Liver (tissue), 3 donors: ENCODE measurements around the gene SULT1B1.

ENCODE experiments used
- EGR1 ChIP-seq, 2 donors: IDR thresholded peaks; 2 replicates each; pipeline ENCODE4 v1.6.1; 2016 to 2018; ENCODE audit warnings: antibody characterized with exemption in 2 of 2, low read depth in 2 of 2
- HNF4A ChIP-seq, 2 donors: conservative IDR thresholded peaks; 2 replicates each; pipeline ENCODE4 v1.6.1; 2016; ENCODE audit warnings: antibody characterized with exemption in 2 of 2, mild to moderate bottlenecking in 2 of 2
- TF ChIP-seq, protein P1 (sequence below): fragments of 150-350 bp; IDR thresholded peaks from 2 replicates; pipeline ENCODE4 v1.5.1; 2017; ENCODE audit warnings: improper control_type of control experiment, low read depth, low read length; ENCODE audit not compliant: missing input control
- TF ChIP-seq, protein P2 (sequence below): IDR thresholded peaks from 2 replicates; pipeline ENCODE4 v1.6.1; 2016; ENCODE audit warnings: antibody characterized with exemption, mild to moderate bottlenecking
- TF ChIP-seq, protein P3 (sequence below): IDR thresholded peaks from 2 replicates; pipeline ENCODE4 v1.6.1; 2016; ENCODE audit warnings: antibody characterized with exemption
- donor health status: healthy.
- donor health status: healthy.

DNA sequence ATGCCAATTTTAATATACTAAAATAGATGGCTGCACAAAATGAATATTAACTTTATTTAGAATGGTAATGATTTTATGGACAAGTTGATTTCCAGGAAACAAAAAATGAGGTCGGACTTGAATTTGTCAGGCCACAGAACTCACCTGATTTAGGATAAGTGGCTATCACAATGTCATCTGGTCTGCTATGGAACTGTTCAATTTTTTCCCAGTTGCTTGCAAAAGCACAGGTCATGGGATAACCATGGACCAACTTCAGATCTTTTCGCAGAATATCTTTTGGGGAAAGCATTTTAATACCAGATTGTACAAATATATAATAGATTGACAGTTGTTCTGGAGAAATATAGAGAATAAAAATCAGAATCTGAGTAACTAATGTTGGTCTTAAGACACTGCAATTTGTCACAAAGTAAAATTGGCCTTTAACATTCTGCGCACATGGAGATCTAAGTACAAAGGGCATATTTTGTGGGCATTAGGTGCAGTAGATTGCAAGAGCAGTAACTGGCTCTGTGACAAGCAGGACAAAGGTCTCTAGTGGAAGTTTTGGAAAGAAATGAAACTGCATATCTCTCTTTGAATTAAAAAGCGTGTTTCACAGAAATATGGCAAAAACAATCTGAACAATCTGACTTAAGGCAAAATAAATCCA lies 5.4 kb downstream of the SULT1B1 start:
- TF ChIP-seq, protein P1, sequence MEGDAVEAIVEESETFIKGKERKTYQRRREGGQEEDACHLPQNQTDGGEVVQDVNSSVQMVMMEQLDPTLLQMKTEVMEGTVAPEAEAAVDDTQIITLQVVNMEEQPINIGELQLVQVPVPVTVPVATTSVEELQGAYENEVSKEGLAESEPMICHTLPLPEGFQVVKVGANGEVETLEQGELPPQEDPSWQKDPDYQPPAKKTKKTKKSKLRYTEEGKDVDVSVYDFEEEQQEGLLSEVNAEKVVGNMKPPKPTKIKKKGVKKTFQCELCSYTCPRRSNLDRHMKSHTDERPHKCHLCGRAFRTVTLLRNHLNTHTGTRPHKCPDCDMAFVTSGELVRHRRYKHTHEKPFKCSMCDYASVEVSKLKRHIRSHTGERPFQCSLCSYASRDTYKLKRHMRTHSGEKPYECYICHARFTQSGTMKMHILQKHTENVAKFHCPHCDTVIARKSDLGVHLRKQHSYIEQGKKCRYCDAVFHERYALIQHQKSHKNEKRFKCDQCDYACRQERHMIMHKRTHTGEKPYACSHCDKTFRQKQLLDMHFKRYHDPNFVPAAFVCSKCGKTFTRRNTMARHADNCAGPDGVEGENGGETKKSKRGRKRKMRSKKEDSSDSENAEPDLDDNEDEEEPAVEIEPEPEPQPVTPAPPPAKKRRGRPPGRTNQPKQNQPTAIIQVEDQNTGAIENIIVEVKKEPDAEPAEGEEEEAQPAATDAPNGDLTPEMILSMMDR = no peak
- TF ChIP-seq, protein P2, sequence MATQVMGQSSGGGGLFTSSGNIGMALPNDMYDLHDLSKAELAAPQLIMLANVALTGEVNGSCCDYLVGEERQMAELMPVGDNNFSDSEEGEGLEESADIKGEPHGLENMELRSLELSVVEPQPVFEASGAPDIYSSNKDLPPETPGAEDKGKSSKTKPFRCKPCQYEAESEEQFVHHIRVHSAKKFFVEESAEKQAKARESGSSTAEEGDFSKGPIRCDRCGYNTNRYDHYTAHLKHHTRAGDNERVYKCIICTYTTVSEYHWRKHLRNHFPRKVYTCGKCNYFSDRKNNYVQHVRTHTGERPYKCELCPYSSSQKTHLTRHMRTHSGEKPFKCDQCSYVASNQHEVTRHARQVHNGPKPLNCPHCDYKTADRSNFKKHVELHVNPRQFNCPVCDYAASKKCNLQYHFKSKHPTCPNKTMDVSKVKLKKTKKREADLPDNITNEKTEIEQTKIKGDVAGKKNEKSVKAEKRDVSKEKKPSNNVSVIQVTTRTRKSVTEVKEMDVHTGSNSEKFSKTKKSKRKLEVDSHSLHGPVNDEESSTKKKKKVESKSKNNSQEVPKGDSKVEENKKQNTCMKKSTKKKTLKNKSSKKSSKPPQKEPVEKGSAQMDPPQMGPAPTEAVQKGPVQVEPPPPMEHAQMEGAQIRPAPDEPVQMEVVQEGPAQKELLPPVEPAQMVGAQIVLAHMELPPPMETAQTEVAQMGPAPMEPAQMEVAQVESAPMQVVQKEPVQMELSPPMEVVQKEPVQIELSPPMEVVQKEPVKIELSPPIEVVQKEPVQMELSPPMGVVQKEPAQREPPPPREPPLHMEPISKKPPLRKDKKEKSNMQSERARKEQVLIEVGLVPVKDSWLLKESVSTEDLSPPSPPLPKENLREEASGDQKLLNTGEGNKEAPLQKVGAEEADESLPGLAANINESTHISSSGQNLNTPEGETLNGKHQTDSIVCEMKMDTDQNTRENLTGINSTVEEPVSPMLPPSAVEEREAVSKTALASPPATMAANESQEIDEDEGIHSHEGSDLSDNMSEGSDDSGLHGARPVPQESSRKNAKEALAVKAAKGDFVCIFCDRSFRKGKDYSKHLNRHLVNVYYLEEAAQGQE = peak; percentile 82
- peak in 1 of 2 donors; percentile 65 for TF ChIP-seq EGR1 (IDR thresholded peaks at IDR 0.05; ENCODE audit: low read depth in 2 of 2)
- TF ChIP-seq, protein P3, sequence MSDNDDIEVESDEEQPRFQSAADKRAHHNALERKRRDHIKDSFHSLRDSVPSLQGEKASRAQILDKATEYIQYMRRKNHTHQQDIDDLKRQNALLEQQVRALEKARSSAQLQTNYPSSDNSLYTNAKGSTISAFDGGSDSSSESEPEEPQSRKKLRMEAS = peak; percentile 93
- peak; percentile 99 to 100 for TF ChIP-seq HNF4A (conservative IDR thresholded peaks at IDR 0.05)
